Right lobe of liver (tissue), 6 donors: ENCODE measurements around the gene CYB5D1. TPM values are rescaled to one million over a fixed set of nuclear protein-coding genes. Genes with fewer than 3 reads are reported as not detected.
A peak's percentile ranks its signal among the peaks of the same experiment; 100 is the strongest.

Experiments used
- ATAC-seq, 4 donors: fragments of 200-7000 bp; cut with Tn5 transposase; one replicate each; pipeline ENCODE4 v1.9.1; 2020; ENCODE audit warnings: mild to moderate bottlenecking in 4 of 4, moderate library complexity in 4 of 4
- DNase-seq, 3 donors: peaks; one replicate each; pipeline ENCODE4 v3.0.0-alpha.2; 2020
- H3K27ac ChIP-seq, 3 donors: fragments of 200-600 bp; one replicate each; pipeline ENCODE4 v1.8.0; 2022
- H3K27me3 ChIP-seq, 2 donors: fragments of 200-600 bp; one replicate each; pipeline ENCODE4 v1.8.0; 2022
- H3K36me3 ChIP-seq, 4 donors: fragments of 200-600 bp; sonication (generic) in 1 of 4; one replicate each; pipeline versions ENCODE4 v1.5.1 to v1.8.0; 2017 to 2022; ENCODE audit warnings: control low read depth in 1 of 4
- H3K4me1 ChIP-seq, 4 donors: fragments of 200-600 bp; sonication (generic) in 1 of 4; one replicate each; pipeline versions ENCODE4 v1.5.1 to v1.8.0; 2017 to 2022; ENCODE audit warnings: control low read depth in 1 of 4
- H3K4me3 ChIP-seq, 3 donors: fragments of 200-600 bp; one replicate each; pipeline ENCODE4 v1.8.0; 2022
- H3K9me3 ChIP-seq, 4 donors: fragments of 200-600 bp; sonication (generic) in 1 of 4; one replicate each; pipeline versions ENCODE4 v1.5.1 to v1.8.0; 2017 to 2022; ENCODE audit warnings: control low read depth in 1 of 4
- CTCF ChIP-seq, 4 donors: fragments of 200-600 bp in 3 of 4; fragments of 450-650 bp in 1 of 4; IDR thresholded peaks; one replicate each; pipeline versions ENCODE4 v1.5.1 to v1.8.0; 2016 to 2022; ENCODE audit warnings: antibody characterized with exemption in 4 of 4, mild to moderate bottlenecking in 2 of 4
- POLR2A ChIP-seq: fragments of 450-650 bp; IDR thresholded peaks from one replicate; pipeline ENCODE4 v1.6.1; 2017; ENCODE audit warnings: antibody characterized with exemption, mild to moderate bottlenecking
- WGBS: methylation state at CpG from one replicate; pipeline ENCODE4 v1.1.6; 2018; ENCODE audit warnings: low coverage, low lambda C conversion rate; ENCODE audit not compliant: insufficient coverage; ENCODE audit errors: missing lambda C conversion rate; 5-methylcytosine and 5-hydroxymethylcytosine counted together
- intact Hi-C, 2 donors: fragments of 100-400 bp; cut with DNase I; formaldehyde crosslinking; loops; one replicate each; pipeline versions ENCODE4 v1.11.2 to v1.14.1; 2022
- total RNA-seq, 6 experiments: library from RNA; depleted of rRNA in 2 of 6; stranded (reverse); fragments of >200 nt in 2 of 6; fragmentation: NEBNext Ultra II Directional in 3 of 6; extraction: Animal tissue kit (Norgen Biotek cat#: 25700) in 3 of 6; gene quantifications; one replicate each; pipeline versions ENCODE4 v1.1.0 to v1.2.4, GENCODE V29; 2016 to 2023
- donor health status: DM: no; HTN: yes; CAD: no.
- donor health status: DM: no; HTN: no; CAD: no.
- donor health status: DM: no; HTN: no; CAD: no.
- donor health status: DM: no; HTN: yes; CAD: no.
- donor health status: DM: no; HTN: yes; CAD: no.

Gene CYB5D1
- total RNA-seq, 6 experiments from 2014 or later, result 6.0 to 11.7 (median 7.4) TPM

DNA sequence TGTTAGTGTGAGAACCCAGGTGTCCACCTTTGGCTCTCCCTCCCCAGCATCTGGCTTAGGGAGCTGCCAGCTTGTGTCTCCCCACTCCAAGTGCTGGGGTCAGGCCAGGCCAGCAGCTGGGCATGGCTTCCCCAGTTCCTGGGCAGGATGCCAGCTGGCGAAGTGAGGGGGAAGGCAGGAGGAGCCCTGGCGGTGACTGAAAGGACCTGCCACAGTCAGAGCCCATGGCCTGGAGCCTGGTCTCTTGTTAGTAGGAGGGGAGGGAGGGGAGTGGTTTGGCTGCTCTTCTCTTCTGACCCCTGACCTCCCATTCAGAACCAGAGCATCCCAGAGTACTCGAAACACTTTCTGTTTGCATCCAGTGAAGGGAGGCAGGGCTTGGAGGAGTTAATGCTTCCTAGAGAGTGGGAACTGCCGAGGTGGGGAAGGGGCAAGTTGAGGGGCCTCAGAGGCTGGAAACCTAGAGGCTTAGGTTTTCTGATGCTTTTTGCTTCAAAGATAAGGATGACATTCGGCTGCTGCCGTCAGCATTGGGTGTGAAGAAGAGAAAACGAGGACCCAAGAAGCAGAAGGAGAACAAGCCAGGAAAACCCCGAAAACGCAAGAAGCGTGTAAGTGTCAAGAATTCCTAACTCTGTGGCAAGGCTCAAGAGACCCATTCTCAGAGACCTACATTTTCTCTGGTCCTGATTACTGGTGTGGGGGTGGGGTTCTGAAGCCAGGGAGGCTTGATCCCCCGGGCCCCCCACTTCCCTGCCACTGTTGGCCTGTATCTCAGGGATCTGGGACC, 31.6 kb downstream of the CYB5D1 start:
- Histone ChIP-seq H3K9me3 (no peaks in the 10 kb centered on the region), H3K4me1 (peaks cover 3 to 43% (median 22%) of the 10 kb centered on the region in 4 donors), H3K27ac (peak overlapping the region; percentile 82), H3K27me3 (no peaks in the 10 kb centered on the region), H3K4me3 (no peak overlapping the region), H3K36me3 (peaks cover 0 to 9% (median 0%) of the 10 kb centered on the region in 4 donors)
- intact Hi-C loops, result no loop called here
- peak; percentile 99 for DNase-seq
- TF ChIP-seq CTCF (IDR thresholded peaks at IDR 0.05) (peak; percentile 33 to 60 (median 45)), POLR2A (no peak)
- WGBS, result 33% methylated on average over 7 of the region's 11 CpGs
- peak; percentile 81 to 88 (median 84) for ATAC-seq

GRCh38 chr17:7893187-7893880, 35.5 kb downstream of the CYB5D1 start:
- ATAC-seq, result no peak
- 77% methylated on average over 14 of the region's 15 CpGs for WGBS

DNA sequence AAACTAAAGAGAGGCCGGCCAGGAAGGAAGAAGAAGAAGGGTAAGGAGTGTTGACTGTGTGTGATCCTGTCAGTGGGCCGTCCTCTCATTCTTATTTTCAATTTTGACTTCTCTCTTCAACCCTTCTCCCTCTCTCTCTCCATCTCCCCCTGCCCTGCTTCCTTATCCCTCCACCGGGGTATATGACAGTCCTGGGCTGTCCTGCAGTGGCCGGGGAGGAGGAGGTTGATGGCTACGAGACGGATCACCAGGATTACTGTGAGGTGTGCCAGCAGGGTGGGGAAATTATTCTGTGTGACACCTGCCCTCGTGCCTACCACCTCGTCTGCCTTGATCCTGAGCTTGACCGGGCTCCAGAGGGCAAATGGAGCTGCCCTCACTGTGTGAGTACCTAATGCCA, 36.4 kb downstream of the CYB5D1 start:
- intact Hi-C loops, result no loop called here
- ATAC-seq (no peak), DNase-seq (no peak)
- no peak overlapping the region for H3K4me3 ChIP-seq
- no peak overlapping the region for H3K27ac ChIP-seq
- H3K9me3 ChIP-seq, result no peaks in the 10 kb centered on the region
- no peaks in the 10 kb centered on the region for H3K27me3 ChIP-seq
- peaks cover 0 to 17% (median 2%) of the 10 kb centered on the region in 4 donors for H3K36me3 ChIP-seq
- 79% methylated on average over 5 of the region's 9 CpGs for WGBS
- TF ChIP-seq POLR2A (no peak), CTCF (IDR thresholded peaks at IDR 0.05) (no peak)
- peaks cover 0 to 12% (median 4%) of the 10 kb centered on the region in 4 donors for H3K4me1 ChIP-seq

More at GRCh38 chr17:7893187-7893880, 35.5 kb downstream of the CYB5D1 start:
- H3K27ac ChIP-seq, result no peak overlapping the region
- H3K4me1 ChIP-seq, result peaks cover 0 to 21% (median 10%) of the 10 kb centered on the region in 4 donors
- peaks cover 0 to 12% (median 2%) of the 10 kb centered on the region in 4 donors for H3K36me3 ChIP-seq
- H3K4me3 ChIP-seq, result no peak overlapping the region
- no peaks in the 10 kb centered on the region for H3K9me3 ChIP-seq
- intact Hi-C loops, result no loop called here
- H3K27me3 ChIP-seq, result no peaks in the 10 kb centered on the region
- no peak for DNase-seq
- no peak for TF ChIP-seq POLR2A
- TF ChIP-seq CTCF (IDR thresholded peaks at IDR 0.05), result no peak

GRCh38 chr17:7894866-7895265, 37.1 kb downstream of the CYB5D1 start:
- H3K4me1 ChIP-seq, result peaks cover 0 to 6% (median under 1%) of the 10 kb centered on the region in 4 donors
- DNase-seq, result no peak
- no peak for ATAC-seq
- intact Hi-C loops, result loop anchor here in 1 of 2 donors (5.0 kb wide), 1 partner anchor 33 kb away; no protein-coding TSS in a partner anchor
- no peak overlapping the region for H3K4me3 ChIP-seq
- H3K27ac ChIP-seq, result no peak overlapping the region
- 86% methylated on average over 8 of the region's 8 CpGs for WGBS
- H3K9me3 ChIP-seq, result no peaks in the 10 kb centered on the region
- no peaks in the 10 kb centered on the region for H3K27me3 ChIP-seq
- TF ChIP-seq POLR2A (no peak), CTCF (IDR thresholded peaks at IDR 0.05) (no peak)
- peaks cover 0 to 17% (median 2%) of the 10 kb centered on the region in 4 donors for H3K36me3 ChIP-seq
